ENCODE measurements around the gene SRRD.

DNA sequence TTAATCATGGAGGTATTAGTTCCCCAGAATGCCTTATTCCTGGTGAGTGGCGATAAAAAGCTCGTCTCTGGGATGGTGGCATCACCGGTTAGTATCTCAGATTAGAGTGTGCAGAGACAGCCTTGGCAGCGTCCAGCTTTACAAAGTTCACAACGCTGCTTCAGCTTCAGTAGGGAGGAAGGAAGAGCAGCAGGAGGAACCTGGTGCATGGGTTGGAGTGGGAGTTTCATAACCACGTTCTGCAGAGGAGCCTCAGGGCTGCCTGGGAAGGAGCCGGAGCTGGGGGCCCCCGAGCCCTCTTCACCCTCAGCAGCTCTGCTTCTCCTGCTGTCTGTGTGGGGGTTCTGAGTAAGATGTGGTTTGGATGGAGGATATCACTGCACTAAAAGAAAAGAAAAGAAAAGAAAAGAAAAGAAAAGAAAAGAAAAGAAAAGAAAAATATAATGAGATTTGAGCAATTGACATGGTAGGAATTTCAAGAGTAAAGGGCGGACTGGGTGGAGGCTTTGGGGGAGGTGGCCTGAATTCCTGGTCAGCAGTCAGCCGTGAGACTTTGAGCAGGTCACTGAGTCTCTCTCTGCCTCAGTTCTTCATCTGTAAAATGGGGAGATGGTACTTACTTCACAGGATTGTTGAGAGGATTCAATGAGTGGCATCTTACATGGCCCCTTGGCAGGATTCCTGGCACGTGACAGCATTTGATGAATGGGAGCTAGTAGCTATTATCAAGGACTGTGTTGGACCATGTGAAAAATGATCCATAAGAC is 48.2 kb upstream of the SRRD start:
- no peak for TF ChIP-seq POLR2A (IDR thresholded peaks at IDR 0.05)
- TF ChIP-seq, protein P1, sequence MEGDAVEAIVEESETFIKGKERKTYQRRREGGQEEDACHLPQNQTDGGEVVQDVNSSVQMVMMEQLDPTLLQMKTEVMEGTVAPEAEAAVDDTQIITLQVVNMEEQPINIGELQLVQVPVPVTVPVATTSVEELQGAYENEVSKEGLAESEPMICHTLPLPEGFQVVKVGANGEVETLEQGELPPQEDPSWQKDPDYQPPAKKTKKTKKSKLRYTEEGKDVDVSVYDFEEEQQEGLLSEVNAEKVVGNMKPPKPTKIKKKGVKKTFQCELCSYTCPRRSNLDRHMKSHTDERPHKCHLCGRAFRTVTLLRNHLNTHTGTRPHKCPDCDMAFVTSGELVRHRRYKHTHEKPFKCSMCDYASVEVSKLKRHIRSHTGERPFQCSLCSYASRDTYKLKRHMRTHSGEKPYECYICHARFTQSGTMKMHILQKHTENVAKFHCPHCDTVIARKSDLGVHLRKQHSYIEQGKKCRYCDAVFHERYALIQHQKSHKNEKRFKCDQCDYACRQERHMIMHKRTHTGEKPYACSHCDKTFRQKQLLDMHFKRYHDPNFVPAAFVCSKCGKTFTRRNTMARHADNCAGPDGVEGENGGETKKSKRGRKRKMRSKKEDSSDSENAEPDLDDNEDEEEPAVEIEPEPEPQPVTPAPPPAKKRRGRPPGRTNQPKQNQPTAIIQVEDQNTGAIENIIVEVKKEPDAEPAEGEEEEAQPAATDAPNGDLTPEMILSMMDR (IDR thresholded peaks at IDR 0.05): no peak

All from uterus (tissue), 2 donors.